GM19238 (cell line): ENCODE data around the gene CCDC134.

ENCODE experiments used
- DNase-seq: peaks from one replicate; pipeline ENCODE4 v3.0.0; 2011; ENCODE audit warnings: low spot score; ENCODE audit not compliant: insufficient read length

The CCDC134 gene

GRCh38 chr22:41782751-41783150, 17.7 kb upstream of the CCDC134 start:
- no peak for DNase-seq

GRCh38 chr22:41787331-41787730, 13.1 kb upstream of the CCDC134 start:
- no peak for DNase-seq

GRCh38 chr22:41793871-41794270, 6.6 kb upstream of the CCDC134 start:
- DNase-seq = no peak

DNA sequence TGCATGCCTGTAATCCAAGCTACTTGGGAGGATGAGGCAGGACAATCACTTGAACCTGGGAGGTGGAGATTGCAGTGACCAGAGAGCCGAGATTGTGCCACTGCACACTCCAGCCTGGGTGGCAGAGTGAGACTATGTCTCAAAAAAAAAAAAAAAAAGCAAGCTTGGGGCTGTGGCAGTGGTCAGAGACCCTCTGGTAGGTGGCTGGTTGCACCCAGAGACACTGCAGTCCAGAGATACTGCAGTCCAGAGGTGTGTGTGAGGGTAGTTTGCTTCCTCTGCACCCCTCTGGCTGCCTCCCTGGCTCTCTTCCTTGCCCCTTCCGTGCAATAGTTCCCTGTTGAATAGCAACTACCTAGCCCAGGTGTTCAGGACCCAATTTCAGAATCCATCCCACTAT, 1.7 kb upstream of the CCDC134 start:
- no peak for DNase-seq

- DNase-seq = peak; percentile 38
Observed at GRCh38 chr22:41799486-41800347, 762 bp upstream of the CCDC134 start.

- no peak for DNase-seq
Observed at GRCh38 chr22:41801147-41801819, 804 bp downstream of the CCDC134 start.

- DNase-seq = no peak
Observed at GRCh38 chr22:41801886-41802285, 1.4 kb downstream of the CCDC134 start.

DNA sequence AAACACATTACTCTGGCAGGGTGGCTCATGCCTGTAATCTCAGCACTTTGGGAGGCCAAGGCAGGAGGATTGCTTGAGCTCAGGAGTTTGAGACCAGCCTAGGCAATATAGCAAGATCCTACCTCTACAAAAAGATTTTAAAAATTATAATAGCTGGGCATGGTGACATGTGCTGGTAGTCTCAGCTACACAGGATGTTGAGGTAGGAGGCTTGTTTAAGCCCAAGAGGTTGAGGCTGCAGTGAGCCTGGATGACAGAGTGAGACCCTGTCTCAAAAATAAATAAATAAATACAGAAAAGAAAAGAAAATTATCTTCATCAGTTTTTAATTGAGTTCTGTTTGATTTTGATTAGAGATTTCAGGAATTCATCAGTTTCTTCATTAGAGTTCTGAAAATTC, 5.2 kb downstream of the CCDC134 start:
- DNase-seq = no peak

DNA sequence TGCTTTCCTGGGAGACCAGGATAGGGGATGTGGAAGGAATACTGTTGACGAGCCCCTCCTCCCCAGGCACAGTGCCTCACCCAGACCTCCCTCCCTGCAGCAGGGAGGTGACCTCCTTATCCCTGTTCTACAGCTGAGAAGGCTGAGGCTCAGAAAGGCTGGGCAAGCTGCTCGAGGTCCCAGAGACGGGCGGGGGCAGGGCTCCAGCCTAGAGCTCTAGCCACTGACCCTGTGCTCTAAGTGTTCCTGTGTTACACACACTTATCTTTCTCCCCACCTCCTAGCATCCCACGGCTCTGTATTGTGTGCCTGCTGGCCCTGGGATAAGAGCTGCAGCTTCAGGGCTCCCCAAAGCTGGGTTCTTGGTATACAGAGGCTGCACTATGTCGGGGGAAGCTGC, 7.9 kb downstream of the CCDC134 start:
- DNase-seq = no peak

DNA sequence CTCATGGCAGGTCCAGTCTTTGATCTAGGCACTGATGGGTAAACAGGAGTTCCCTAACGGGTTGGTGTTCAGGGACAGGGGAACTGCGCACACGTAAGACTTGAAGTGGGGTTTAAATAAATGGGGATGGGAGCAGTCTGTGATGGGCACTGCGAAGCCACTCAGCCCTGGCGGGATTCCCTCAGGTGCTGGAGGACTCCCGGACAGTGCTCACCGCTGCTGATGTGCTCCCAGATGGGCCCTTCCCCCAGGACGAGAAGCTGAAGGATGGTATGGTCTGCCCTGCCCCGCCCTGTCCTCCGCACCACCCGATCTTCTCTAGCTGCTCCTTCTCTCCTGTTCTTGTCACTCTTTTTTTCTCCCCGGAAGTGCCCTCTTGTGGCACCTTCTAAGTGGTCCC, 9.5 kb downstream of the CCDC134 start:
- no peak for DNase-seq

- no peak for DNase-seq
Observed at GRCh38 chr22:41812805-41813545, 12.5 kb downstream of the CCDC134 start.

DNA sequence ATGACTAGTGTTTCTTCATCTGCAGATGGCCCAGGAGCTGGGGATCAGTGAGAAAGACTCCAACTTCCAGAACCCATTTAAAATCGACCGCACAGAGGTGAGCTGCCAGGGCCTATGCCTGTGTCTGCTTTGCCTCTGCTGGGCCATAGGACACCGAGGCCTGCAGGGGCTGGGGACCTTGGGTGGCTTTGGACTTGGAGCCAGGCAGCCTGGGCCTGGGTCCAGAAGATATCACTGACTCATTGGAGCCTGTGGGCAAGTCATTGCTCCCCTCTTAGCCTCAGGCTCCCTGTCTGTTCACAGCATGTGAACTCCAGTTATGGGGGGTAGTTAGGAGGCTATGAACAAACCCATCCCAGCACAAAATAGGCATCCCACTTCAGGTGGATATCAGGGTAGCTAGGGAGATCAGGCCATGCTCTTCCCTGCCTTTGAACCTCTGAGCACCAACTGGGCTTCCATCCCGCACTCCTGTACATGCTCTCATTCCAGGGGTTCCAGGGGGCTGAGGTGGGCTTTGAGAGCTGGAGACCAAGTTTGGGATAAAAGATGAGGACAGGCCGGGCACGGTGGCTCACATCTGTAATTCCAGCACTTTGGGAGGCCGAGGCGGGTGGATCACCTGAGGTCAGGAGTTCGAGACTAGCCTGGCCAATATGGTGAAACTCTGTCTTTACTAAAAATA, 13.4 kb downstream of the CCDC134 start:
- no peak for DNase-seq

DNA sequence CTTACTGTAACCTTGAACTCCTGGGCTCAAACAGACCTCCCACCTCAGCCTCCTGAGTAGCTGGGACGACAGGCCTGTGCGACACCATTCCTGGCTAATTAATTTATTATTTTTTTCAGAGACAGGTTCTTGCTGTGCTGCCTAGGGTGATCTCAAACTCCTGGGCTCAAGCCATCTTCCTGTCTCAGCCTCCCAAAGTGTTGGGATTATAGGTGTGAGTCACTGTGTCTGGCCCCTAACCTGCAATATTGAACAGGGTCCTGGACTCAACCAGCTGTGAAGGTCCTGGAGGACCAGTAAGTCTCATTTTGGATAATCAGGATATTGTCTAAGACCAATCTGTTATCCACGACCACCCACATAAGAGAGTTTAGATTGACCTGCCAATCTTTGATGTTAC, 15.2 kb downstream of the CCDC134 start:
- no peak for DNase-seq

DNA sequence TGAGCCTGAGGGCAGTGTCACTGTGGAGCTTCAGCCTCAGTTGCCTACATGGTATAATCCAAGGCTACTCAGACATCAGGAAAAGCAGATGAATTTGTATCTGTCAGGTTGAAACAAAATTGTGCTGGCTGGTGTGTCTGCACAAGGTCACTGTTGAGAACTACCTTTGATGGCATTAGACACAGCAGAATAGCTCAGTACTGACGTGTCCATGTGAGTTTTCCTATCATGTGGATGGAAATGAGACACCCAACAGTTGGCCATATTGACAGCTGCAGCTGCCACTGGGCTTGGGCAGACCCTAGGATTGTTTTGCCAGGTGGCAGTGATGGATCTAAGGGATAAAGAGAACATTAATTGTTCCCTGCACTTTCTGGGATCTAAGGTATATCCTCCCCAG, 15.8 kb downstream of the CCDC134 start:
- no peak for DNase-seq

- no peak for DNase-seq
Observed at GRCh38 chr22:41816871-41817270, 16.4 kb downstream of the CCDC134 start.

DNA sequence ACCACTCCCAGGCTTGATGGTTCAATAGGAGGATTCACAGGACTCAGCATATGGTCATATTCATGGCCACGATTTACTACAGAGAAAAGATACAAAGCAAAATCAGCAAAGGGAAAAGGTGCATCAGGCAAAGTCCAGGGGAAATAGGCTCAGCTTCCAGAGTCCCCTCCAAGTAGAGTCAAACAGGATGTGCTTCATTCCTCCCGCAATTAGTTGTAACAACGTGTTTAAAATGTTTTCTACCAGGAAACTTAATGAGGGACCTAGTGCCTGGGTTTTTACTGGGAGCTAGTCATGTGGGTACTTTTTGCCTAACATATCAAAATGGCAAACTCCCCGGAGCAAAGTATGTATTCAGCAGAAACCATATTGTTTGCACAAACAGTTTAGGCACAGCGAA, 17.5 kb downstream of the CCDC134 start:
- DNase-seq = no peak

DNA sequence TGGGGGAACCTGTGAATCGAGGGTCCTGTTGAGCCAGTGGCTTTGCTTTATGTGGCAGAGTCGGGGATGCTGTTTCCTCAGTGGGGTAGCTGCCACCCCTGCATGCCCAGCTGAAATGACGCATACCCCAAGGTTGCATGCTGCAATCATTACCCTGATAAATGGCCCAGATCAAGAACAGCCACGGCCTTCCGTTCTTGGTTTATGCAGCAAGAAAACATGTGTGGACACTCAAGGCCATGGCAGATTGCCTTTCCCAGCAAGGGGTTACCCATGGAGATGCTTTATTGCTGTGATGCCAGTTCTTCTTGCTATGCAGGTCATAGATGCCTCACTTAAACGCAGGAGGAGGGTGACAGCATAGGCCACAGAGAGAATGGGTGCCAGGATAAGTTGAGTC, 18.1 kb downstream of the CCDC134 start:
- DNase-seq = no peak

GRCh38 chr22:41819257-41819656, 18.8 kb downstream of the CCDC134 start:
- no peak for DNase-seq

DNA sequence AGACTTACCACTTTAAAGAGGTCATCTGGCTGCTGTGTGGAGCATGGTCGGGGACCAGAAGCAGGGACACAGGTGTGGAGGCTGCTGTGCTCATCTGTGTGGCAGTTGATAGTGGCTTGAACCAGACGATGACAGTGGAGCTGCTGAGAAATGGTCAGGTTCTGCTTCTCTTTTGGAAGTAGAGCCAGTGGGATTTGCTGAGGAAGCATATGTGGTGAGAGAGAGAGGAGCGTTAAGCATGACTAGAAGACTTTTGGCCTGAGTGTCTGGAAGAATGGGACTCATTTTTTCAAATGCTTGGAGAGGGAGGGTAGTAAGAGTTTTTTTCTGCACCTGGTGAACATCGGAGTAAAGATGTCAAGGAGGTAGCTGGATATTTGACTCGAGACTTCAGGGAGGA, 20.0 kb downstream of the CCDC134 start:
- DNase-seq = no peak

DNA sequence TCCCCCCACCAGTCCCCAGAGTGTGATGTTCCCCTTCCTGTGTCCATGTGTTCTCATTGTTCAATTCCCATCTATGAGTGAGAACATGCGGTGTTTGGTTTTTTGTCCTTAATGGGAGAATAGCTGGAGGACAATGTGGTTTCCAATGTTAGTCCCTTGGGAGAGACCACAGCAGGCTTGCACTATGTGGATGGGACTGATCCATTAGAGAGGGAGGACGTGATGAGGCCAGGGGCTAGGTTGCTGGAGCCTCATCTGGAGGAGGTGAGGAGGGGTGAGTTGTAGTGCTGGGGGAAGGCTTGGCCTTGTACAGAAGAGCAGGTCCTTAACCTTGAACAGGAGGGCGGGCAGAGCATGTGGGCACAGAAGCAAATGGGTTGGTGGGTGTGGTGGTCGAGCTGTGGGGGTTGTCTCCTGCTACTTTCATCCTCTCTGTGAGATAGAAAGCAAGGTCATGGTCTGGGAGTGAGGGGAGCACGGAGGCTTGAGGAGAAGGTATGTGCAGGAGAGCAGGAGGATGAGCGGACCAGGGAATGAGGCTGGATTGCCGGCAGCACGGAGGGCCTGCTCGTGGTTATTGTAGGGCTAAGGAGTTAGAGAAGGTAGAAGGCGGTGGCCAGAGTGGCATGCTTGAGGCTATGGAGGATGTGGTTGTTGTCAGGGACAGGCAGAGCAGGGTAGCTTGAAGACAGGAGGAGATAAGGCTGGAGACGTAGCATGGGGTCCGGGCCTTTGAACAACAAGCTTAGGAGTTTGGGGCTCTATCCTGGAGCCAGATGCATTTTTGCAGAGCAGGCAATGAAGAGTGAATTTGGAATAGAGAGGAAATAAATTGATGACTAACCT, 21.2 kb downstream of the CCDC134 start:
- DNase-seq = no peak
